ENCODE data around the gene LPAR6. TPM values are rescaled to one million over a fixed set of nuclear protein-coding genes. Genes with fewer than 3 reads are reported as not detected.

Gene LPAR6
- total RNA-seq, 1 donor from 2014 or later, result 22.0 TPM

- no peak for DNase-seq (ENCODE audit: low read depth in 2 of 2)
Measured at GRCh38 chr13:48377857-48378256, 35.1 kb downstream of the LPAR6 start.

DNA sequence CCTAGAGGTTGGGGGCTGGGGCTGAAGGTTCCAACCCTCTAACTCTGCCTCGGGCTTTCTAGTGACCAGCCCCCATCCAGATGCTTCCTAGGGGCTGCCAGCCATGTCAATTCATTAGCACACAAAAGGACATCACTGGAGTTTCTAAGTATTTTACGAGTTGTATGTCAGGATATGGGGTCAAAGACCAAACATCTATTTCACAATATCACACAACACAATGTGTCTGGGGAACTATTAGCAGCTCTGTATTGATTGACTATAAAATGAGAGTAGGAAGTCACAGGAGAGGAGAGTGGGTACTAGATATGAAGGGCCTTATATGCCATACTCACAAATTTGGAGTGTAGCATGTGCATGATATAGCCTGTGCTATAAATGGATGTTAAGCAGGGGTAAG, 42.1 kb downstream of the LPAR6 start:
- DNase-seq (ENCODE audit: low read depth in 2 of 2), result peak in 1 of 2 donors; percentile 2

GRCh38 chr13:48369988-48370387, 42.9 kb downstream of the LPAR6 start:
- no peak for DNase-seq (ENCODE audit: low read depth in 2 of 2)

Other genes with a start within 250 kb of the LPAR6 start
- 228 and 495 TPM in 2 replicates for gene ITM2B, start 179.9 kb downstream of the LPAR6 start, total RNA-seq
- 24.4 and 27.6 TPM in 2 replicates for gene RB1, start 109.4 kb downstream of the LPAR6 start, total RNA-seq
- gene RCBTB2, start 120.0 kb upstream of the LPAR6 start, total RNA-seq, result 9.6 and 15.6 TPM in 2 replicates
- not detected in 2 replicates for gene CYSLTR2, start 240.8 kb upstream of the LPAR6 start, total RNA-seq